Measurements from ENCODE around the gene ATF7. TPM values are rescaled to one million over a fixed set of nuclear protein-coding genes. Genes with fewer than 3 reads are reported as not detected.
"Not testable (repeated sequence)": the region's sequence is repeated elsewhere in the genome, so short reads cannot be mapped to it uniquely, and the experiment has no call there.

The ATF7 gene
- total RNA-seq, 1 donor from 2014 or later: 8.0 TPM

DNA sequence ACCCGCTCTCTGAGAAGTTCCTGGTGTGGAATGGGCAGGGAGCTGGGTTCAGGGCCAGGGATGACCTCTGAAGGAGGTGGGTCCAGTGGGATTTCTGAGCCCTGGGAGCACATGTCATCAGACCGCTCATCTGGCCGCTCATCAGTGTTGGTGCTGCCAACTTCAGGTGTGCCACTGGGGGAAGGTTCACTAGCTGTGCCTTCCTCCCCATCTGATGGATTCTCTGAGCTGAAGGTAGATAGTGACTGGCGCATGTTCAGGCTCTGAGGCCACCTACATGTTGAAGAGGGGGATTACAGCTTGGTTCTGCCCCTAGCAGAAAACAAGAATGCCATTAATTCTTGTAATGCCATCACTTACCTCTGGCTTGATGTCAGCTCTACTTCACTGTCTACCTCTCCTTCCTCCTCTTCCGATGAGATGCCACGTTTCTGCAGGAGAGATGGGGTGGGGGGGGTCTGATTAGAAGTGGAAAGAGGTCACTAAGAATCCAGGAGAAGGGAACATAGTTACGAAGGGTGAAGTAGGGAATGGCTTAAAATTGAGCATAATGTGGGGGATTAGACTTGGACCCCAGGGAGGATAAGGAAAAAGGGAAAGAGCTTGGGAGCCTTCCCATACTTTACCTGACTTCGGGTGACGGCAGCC is 144.1 kb downstream of the ATF7 start:
- DNase-seq: no peak

DNA sequence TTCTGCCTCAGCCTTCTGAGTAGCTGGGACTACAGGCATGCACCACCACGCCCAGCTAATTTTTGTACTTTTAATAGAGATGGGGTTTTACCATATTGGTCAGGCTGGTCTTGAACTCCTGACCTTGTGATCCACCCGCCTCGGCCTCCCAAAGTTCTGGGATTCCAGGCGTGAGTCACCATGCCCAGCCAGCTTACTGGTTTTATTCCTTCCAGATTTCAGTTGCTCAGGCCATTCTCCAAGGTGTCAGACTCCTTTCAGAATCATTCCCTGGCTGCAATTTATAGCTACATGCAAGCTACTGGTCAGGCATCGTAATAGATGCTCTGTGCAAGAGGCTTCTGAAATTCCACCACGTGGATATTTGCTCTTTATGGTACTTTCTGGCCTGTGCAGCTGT is 144.7 kb downstream of the ATF7 start:
- DNase-seq: not testable (repeated sequence)

DNA sequence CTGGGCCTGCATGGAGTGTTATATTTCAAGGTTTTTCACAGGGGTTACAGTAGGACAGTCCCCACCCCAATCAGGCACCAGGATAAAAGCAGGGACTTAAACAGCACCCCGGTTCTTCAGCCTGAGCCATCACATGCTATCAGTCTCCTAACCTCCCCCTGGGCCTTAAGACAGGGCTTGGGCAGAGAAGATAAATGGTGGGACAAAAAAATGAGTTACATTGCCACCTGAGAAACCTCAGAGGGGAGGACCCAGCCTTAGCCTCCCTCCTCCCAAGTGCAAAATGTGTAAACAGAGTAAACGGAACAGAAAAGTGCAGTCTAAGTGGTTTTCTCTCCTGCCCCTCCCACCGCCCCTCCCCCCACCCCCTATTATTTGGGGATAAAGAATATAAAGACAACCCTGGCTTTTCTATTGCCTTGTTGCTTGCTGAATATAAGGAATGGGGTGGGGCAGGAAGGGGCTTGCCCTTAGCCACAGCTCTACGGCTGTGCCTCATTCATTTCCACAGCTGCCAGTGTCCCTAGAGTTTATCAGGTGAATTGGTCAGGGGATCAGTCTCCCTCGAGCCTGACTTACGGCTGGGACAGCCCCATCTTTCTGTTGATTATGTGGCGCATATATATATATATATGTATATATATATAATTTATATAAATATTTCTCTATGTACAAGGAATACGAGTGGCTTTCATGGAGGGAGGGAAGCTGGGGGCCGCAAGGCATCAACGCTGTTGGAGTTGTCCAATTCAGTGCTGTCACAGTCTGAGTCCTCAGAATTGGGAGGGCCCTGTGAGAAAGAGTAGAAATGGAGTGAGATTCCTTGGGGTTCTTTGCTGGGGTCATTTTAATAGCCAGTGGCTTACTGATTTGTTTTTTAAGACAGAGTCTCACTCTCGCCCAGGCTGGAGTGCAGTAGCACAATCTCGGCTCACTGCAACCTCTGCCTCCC is 145.4 kb downstream of the ATF7 start:
- no peak for DNase-seq

DNA sequence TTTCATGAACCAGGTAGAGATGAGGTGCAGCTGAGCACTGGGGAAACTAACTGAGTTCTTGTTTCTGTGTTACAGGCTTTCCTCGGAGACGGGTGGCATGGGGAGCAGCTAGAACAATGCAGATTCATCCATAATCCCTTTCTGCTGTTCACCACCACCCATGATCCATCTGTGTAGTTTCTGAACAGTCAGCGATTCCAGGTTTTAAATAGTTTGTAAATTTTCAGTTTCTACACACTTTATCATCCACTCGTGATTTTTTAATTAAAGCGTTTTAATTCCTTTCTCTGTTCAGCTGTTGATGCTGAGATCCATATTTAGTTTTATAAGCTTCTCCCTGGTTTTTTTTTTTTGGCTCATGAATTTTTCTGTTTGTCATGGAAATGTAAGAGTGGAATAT is 146.9 kb downstream of the ATF7 start:
- no peak for DNase-seq

DNA sequence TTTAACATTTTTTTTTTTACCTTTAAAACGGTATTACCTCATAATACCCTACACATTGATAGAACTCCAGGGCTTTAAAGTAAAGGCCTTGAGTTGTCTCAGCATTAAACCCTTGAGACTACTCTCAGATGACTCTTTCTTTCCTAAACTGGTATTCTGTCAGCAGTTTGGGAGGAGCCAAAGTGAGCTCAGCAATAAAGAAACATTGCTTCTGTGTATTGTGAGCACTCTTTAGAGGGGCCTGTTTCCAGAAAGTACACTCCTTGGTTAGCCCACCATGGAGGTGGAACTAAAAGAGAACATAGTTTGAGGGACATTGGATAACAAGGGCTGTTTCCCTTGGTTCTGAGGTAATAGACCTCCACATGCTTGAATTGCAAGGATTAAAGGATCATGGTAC is 147.3 kb downstream of the ATF7 start:
- DNase-seq: no peak

GRCh38 chr12:53476769-53477209 is 149.4 kb downstream of the ATF7 start:
- DNase-seq: no peak

DNA sequence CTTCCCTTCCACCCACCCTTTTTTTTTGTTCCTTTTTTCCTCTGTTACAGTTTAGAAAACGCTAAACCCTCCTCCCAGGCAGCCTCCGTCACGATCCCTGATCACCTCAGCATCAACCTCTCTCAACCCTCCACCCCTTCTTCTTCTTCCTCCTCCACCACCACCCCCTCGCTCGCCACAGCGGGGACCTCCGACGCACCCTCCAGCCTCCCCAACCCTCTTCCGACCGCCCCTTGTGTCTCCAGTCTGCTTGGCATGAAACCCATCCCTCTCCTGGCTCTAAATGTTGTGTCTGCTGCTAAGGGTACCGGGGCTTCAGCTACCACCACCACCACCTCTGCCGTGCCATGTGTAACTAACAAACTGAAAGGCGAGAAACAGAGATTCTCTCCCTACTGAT is 151.4 kb downstream of the ATF7 start:
- no peak for DNase-seq

GRCh38 chr12:53474077-53474476 is 152.1 kb downstream of the ATF7 start:
- DNase-seq: no peak

DNA sequence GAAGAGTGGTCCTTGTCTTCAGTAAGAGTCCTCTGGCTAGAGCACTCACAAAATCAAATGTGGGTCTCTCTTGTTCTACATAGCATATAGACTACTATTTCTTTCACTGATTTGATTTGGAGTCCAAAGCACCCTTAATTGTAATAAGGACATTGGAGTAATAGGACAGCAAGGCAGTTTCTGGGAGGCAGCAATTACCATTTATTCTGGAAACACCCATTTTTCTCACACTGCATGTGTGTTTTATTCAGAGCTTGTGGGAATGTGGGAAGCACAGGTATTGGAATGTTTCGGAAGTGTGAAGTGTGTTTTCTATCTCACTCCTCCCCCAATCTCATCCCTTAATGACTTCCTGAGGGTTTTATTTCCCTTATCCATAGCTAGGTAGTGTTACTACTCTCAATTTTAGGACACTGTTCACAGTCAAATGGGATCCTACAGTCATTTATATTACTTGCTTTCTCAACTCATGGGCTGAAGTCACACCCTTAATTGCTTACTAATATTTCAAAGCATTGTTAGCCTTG is 154.1 kb downstream of the ATF7 start:
- no peak for DNase-seq

- no peak for DNase-seq
These were observed 157.9 kb downstream of the ATF7 start for GRCh38 chr12:53468282-53468681.

- DNase-seq: no peak
These were observed 158.3 kb downstream of the ATF7 start for GRCh38 chr12:53467880-53468279.

DNA sequence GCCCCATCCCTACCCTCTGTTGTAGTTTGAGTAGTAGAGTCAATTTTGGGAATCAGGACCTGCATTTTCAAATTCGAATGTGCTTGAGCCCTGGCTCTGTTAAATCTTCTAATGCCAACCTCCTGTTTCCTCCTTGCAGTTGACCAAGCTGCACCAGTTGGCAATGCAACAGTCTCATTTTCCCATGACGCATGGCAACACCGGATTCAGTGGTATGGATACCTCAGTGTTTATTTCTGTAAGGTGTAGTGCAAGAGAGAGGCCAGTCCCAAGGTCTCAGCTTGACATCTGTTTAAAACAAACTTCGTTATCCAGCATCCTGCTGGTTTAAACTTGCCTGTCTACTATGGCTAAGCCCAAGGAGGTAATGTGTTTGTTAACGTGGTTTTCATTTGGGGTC is 159.1 kb downstream of the ATF7 start:
- no peak for DNase-seq

DNA sequence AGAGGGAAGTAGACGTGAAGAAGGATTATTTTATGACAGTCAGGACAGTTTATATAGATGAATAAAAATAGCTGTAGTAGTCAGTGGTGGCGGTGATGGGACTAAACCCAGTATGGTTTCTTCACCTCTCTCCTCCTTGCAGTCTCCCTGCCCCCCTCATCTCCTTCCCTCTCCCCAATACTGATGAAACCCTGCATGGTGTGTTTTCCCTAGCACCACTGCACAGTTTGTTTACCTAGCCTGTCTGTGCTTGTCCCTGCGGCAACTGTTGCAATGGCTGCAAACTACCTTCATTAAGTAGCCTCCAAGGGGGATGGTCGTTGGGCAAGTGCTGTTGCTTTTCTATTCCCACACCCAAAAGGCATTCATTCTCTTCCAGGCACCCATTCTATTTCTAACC is 159.5 kb downstream of the ATF7 start:
- DNase-seq: no peak

DNA sequence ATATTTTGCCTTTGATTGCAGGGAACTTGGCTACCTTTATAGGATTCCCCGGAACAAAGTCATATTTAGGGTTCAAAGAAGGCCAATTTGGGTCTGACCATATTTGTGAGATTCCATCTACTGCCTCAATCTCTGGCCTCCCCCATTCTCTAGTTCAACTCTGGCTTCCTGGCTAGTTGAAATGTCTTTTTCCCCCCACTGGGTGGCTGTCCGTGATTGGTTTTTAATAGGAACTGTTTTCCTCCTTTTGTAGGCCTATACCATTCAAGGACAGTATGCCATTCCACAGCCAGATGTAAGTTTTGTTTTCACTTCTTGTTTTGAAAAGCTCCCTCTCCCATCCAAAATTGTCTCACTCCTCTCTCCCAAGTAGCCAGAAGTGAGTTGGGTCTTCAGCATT is 160.5 kb downstream of the ATF7 start:
- no peak for DNase-seq

DNA sequence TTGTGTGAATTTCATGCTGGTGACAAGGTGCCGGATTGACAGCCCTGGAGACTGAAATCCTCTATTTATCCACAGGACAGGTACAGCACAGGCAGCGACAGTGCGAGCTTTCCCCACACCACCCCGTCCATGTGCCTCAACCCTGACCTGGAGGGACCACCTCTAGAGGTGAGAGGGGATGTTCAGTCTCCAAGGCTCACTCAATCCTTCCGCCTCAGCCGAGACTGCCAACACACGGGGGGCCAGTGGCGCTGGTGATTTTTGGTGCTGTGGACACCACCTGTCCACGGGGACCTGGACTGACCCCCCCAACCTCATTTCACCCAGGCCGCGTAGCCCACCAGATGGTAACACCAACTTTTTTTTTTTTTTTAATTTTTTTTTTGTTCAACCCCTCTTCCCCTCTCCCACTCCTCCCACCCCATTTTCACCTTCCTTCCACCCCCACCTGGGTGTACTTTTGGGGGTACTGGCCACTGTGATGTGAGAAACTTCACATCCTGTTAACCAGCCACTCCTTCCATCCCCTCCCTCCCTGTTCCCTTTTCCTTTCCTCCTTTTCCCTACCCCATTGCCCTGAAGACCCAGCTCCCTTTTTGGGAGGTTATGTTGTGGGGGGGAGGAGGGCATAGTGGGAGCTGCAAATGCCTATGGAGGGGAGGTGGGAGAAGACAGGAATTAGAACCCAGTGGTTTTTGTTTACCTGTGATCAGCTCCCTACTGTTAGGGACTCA is 161.3 kb downstream of the ATF7 start:
- DNase-seq: no peak

- no peak for DNase-seq
These were observed 162.2 kb downstream of the ATF7 start for GRCh38 chr12:53463802-53464560.

DNA sequence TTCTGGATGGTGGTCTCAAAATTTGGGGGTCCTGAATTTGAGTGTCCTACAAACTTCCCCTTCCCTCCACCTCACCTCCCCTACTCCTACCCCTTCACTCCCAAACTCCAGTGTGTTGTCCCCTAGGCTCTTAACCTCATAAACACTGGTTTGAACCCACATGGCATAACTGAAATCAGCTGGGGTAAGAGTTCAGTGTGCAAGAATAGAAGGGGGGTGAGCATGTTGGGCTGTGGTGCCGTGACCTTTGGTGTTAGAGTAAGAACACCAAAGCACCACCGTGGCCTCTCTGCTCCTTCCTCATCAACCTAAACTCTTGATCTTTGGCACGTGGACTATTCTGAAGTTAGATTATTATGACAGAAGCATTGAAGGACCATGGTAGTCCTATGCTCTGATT is 163.2 kb downstream of the ATF7 start:
- no peak for DNase-seq

DNA sequence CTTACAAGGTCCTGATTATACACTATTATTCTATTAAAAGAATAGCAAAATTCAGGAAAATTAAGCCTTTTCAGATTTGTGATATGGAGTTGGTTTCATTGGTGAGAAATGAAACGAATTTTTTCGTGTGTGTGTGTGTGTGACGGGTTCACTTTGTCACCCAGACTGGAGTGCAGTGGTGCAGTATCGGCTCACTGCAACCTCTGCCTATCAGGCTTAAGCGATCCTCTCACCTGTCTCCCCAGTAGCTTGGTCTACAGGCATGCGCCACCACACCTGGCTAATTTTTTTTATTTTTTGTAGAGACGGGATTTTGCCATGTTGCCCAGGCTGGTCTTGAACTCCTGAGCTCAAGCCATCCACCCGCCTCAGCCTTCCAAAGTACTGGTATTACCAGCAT is 164.6 kb downstream of the ATF7 start:
- DNase-seq: no peak

DNA sequence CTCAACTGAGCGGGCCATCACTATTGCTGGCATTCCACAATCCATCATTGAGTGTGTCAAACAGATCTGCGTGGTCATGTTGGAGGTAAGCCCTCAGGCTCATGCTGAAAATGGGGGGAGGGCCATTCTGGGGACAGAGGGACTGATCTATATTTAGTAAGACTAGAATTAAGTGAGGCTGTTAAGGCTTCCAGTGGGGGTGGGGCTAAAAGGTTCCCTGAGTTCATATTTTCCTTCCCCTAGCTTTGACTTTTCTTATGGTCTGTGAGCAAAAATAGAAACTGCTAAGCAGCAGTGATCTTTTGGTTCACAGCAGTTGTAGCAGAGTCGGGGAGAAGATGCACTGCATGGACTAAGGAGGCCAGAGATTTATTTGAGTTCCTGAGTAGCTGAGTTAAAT is 165.1 kb downstream of the ATF7 start:
- no peak for DNase-seq

DNA sequence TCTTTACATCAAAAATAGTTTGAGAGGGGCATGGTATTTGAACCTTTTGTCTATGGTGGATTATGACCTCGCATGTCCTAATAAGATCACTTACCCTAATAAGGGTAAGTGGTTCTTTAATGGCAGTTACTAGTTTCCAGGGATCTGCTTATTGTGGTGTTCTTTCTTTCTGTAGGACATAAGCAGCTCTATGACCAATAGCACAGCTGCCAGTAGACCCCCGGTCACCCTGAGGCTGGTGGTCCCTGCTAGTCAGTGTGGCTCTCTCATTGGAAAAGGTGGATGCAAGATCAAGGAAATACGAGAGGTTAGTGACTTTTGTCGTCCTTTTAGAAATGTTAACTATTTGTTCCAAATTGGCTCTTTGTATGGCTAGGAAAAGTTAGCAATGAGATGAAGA is 167.1 kb downstream of the ATF7 start:
- no peak for DNase-seq
